NCI-H446 treated with DMSO at 0.1 percent for 48 hours (cell line): ENCODE data around the gene SRSF11.
A peak's percentile ranks its signal among the peaks of the same experiment; 100 is the strongest.

ENCODE experiments used
- DNase-seq: peaks from one replicate; lab custom pipeline; 2025; lab: John Stamatoyannopoulos, UW

The SRSF11 gene

GRCh38 chr1:70222716-70223235 is 1.6 kb downstream of the SRSF11 start:
- no peak for DNase-seq

- no peak for DNase-seq
Observed at GRCh38 chr1:70224954-70225353, 3.8 kb downstream of the SRSF11 start.

GRCh38 chr1:70227439-70227838 is 6.3 kb downstream of the SRSF11 start:
- no peak for DNase-seq

GRCh38 chr1:70228670-70229069 is 7.5 kb downstream of the SRSF11 start:
- DNase-seq: no peak

- no peak for DNase-seq
Observed at GRCh38 chr1:70231475-70231874, 10.3 kb downstream of the SRSF11 start.

GRCh38 chr1:70234733-70235132 is 13.6 kb downstream of the SRSF11 start:
- DNase-seq: no peak

GRCh38 chr1:70239940-70240339 is 18.8 kb downstream of the SRSF11 start:
- no peak for DNase-seq

GRCh38 chr1:70247122-70247521 is 25.9 kb downstream of the SRSF11 start:
- DNase-seq: no peak

GRCh38 chr1:70247768-70248167 is 26.6 kb downstream of the SRSF11 start:
- DNase-seq: no peak

- DNase-seq: no peak
Observed at GRCh38 chr1:70248729-70249128, 27.5 kb downstream of the SRSF11 start.

- DNase-seq: no peak
Observed at GRCh38 chr1:70256664-70257063, 35.5 kb downstream of the SRSF11 start.

- no peak for DNase-seq
Observed at GRCh38 chr1:70264839-70265238, 43.7 kb downstream of the SRSF11 start.

GRCh38 chr1:70265946-70266345 is 44.8 kb downstream of the SRSF11 start:
- no peak for DNase-seq

GRCh38 chr1:70277875-70278274 is 56.7 kb downstream of the SRSF11 start:
- DNase-seq: no peak

- DNase-seq: no peak
Observed at GRCh38 chr1:70278710-70279109, 57.5 kb downstream of the SRSF11 start.

GRCh38 chr1:70284366-70284765 is 63.2 kb downstream of the SRSF11 start:
- no peak for DNase-seq

- no peak for DNase-seq
Observed at GRCh38 chr1:70286453-70286852, 65.3 kb downstream of the SRSF11 start.

GRCh38 chr1:70288166-70288565 is 67.0 kb downstream of the SRSF11 start:
- DNase-seq: peak; percentile 8

- no peak for DNase-seq
Observed at GRCh38 chr1:70290218-70290617, 69.0 kb downstream of the SRSF11 start.

GRCh38 chr1:70293186-70293843 is 72.1 kb downstream of the SRSF11 start:
- DNase-seq: no peak

GRCh38 chr1:70295749-70296148 is 74.6 kb downstream of the SRSF11 start:
- no peak for DNase-seq

- DNase-seq: no peak
Observed at GRCh38 chr1:70299472-70299871, 78.3 kb downstream of the SRSF11 start.
